ENCODE data around the gene ATP12A.

The ATP12A gene

DNA sequence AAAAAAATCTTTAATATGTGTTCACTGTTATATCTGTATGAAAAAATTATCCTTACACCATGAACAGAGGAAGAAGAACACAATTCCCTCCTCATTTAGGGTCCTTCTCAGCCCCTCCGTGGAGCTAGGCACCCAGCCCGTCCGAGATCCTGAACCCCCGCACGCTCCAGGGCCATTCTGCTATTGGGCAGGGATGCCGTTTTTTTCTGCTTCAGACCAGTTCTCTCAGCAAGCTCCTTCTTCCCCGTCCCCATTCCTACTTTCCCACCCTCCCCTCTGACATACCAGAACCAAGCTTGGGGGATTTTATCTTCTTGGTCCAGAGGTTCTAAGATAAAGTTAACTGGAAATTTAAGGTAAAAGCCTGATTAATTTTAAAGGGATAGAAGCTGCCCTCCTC is 36.2 kb downstream of the ATP12A start:
- H3K79me2 ChIP-seq (ENCODE audit: low read length): no peaks in the 10 kb centered on the region
- no peaks in the 10 kb centered on the region for H3K36me3 ChIP-seq (replicated peaks; ENCODE audit: insufficient read depth, low read length)
- no peaks in the 10 kb centered on the region for H3K27me3 ChIP-seq (replicated peaks; ENCODE audit: insufficient read depth, low read length)
- no peak overlapping the region for H3K4me2 ChIP-seq (ENCODE audit: low read depth, low read length)
- H4K20me1 ChIP-seq (ENCODE audit: insufficient read depth, low read length): no peaks in the 10 kb centered on the region
- no peak for DNase-seq
- no peaks in the 10 kb centered on the region for H3K9me3 ChIP-seq (replicated peaks; ENCODE audit: insufficient read depth, low read length)
- TF ChIP-seq EZH2 (optimal IDR thresholded peaks at IDR 0.05; ENCODE audit: low read depth, low read length): no peak
- TF ChIP-seq EZH2phosphoT487 (IDR thresholded peaks at IDR 0.05; ENCODE audit: low read length): no peak
- TF ChIP-seq, protein P1, sequence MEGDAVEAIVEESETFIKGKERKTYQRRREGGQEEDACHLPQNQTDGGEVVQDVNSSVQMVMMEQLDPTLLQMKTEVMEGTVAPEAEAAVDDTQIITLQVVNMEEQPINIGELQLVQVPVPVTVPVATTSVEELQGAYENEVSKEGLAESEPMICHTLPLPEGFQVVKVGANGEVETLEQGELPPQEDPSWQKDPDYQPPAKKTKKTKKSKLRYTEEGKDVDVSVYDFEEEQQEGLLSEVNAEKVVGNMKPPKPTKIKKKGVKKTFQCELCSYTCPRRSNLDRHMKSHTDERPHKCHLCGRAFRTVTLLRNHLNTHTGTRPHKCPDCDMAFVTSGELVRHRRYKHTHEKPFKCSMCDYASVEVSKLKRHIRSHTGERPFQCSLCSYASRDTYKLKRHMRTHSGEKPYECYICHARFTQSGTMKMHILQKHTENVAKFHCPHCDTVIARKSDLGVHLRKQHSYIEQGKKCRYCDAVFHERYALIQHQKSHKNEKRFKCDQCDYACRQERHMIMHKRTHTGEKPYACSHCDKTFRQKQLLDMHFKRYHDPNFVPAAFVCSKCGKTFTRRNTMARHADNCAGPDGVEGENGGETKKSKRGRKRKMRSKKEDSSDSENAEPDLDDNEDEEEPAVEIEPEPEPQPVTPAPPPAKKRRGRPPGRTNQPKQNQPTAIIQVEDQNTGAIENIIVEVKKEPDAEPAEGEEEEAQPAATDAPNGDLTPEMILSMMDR (IDR thresholded peaks at IDR 0.05; ENCODE audit: low read length): no peak
- no peaks in the 10 kb centered on the region for H3F3A ChIP-seq (ENCODE audit: insufficient read depth, low read length)
- H3K9me2 ChIP-seq (replicated peaks; ENCODE audit: insufficient read depth, low read length): no peaks in the 10 kb centered on the region
- no peak overlapping the region for H2AFZ ChIP-seq (ENCODE audit: low read length)
- H3K9ac ChIP-seq (ENCODE audit: low read length): no peak overlapping the region
- H3K27ac ChIP-seq (ENCODE audit: low read length): no peak overlapping the region
- no peak overlapping the region for H3K4me3 ChIP-seq (ENCODE audit: low read length)
- H3K4me1 ChIP-seq (ENCODE audit: low read length): no peaks in the 10 kb centered on the region

DNA sequence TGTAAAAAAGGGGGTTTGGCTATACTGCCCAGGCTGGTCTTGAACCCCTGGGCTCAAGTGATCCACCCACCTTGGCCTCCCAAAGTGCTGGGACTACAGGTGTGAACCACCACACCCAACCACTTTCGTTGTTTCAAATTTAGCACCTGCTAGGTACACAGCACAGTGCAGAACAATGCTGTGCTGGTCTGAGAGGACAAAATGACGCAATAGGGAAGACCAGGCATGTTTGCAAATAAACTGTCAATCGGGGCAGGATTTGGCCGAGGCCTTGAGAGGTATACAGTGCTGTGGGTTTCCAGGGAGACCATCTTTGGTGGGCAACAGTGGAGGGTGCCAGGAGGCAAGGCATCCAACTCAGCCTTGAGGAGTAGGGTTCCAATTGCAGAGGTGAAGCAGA is 37.0 kb downstream of the ATP12A start:
- DNase-seq: no peak
- H3K36me3 ChIP-seq (replicated peaks; ENCODE audit: insufficient read depth, low read length): no peaks in the 10 kb centered on the region

DNA sequence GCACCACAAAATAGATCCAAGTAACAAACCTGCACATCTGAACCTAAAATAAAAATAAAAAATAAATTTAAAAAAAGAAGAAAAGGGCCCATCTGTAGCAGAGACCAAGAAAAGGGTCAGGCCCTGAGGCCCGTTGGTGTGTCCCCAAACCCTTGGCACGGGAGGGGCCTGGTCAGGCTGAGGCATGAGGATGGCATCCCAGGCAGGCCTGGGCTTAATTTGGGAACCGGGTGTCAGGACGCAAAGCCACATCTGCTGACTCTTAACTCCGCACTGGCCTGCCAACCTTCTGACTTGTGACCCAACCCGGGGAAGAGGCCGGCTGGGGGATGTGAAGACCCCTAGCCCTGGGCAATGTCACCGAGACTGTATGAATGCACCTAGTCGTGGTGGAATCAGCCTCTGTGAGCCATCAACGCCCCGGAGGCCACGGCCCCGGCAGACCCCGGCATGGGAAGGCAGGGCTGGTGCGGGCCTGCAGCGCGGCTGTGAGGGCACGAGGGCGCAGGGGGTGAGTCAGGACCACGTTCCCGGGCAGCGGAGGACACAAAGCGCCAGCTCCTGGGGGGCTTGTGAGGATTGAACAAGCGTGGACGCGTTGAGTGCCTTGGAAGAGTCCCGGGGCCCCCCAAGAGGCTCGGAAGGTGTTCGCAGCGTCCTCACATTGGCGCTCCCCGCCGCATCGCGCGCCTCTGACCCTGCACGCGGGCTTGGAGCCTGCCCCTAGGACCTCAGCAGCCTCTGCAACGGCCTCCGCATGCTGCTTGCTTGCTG is 38.2 kb downstream of the ATP12A start:
- no peak overlapping the region for H2AFZ ChIP-seq (ENCODE audit: low read length)
- no peaks in the 10 kb centered on the region for H4K20me1 ChIP-seq (ENCODE audit: insufficient read depth, low read length)
- H3K9ac ChIP-seq (ENCODE audit: low read length): no peak overlapping the region
- H3K27ac ChIP-seq (ENCODE audit: low read length): no peak overlapping the region
- no peaks in the 10 kb centered on the region for H3F3A ChIP-seq (ENCODE audit: insufficient read depth, low read length)
- H3K9me2 ChIP-seq (replicated peaks; ENCODE audit: insufficient read depth, low read length): no peaks in the 10 kb centered on the region
- no peaks in the 10 kb centered on the region for H3K4me1 ChIP-seq (ENCODE audit: low read length)
- no peaks in the 10 kb centered on the region for H3K79me2 ChIP-seq (ENCODE audit: low read length)
- TF ChIP-seq, protein P1 (IDR thresholded peaks at IDR 0.05; ENCODE audit: low read length): no peak
- TF ChIP-seq EZH2 (optimal IDR thresholded peaks at IDR 0.05; ENCODE audit: low read depth, low read length) (no peak), EZH2phosphoT487 (IDR thresholded peaks at IDR 0.05; ENCODE audit: low read length) (no peak)
- H3K36me3 ChIP-seq (replicated peaks; ENCODE audit: insufficient read depth, low read length): no peaks in the 10 kb centered on the region
- no peak overlapping the region for H3K4me3 ChIP-seq (ENCODE audit: low read length)
- no peaks in the 10 kb centered on the region for H3K27me3 ChIP-seq (replicated peaks; ENCODE audit: insufficient read depth, low read length)
- no peaks in the 10 kb centered on the region for H3K9me3 ChIP-seq (replicated peaks; ENCODE audit: insufficient read depth, low read length)
- DNase-seq: no peak
- no peak overlapping the region for H3K4me2 ChIP-seq (ENCODE audit: low read depth, low read length)

More for the DNA sequence above, 37.0 kb downstream of the ATP12A start:
- Histone ChIP-seq H3K4me1 (ENCODE audit: low read length) (no peaks in the 10 kb centered on the region), H4K20me1 (ENCODE audit: insufficient read depth, low read length) (no peaks in the 10 kb centered on the region), H2AFZ (ENCODE audit: low read length) (no peak overlapping the region), H3K9ac (ENCODE audit: low read length) (no peak overlapping the region), H3K4me3 (ENCODE audit: low read length) (no peak overlapping the region), H3K9me3 (replicated peaks; ENCODE audit: insufficient read depth, low read length) (no peaks in the 10 kb centered on the region), H3K79me2 (ENCODE audit: low read length) (no peaks in the 10 kb centered on the region), H3F3A (ENCODE audit: insufficient read depth, low read length) (no peaks in the 10 kb centered on the region), H3K27ac (ENCODE audit: low read length) (no peak overlapping the region), H3K9me2 (replicated peaks; ENCODE audit: insufficient read depth, low read length) (no peaks in the 10 kb centered on the region), H3K27me3 (replicated peaks; ENCODE audit: insufficient read depth, low read length) (no peaks in the 10 kb centered on the region), H3K4me2 (ENCODE audit: low read depth, low read length) (no peak overlapping the region)
- TF ChIP-seq, protein P1 (IDR thresholded peaks at IDR 0.05; ENCODE audit: low read length): no peak
- TF ChIP-seq EZH2 (optimal IDR thresholded peaks at IDR 0.05; ENCODE audit: low read depth, low read length): no peak
